Type B pancreatic cell (in vitro differentiated cells): ENCODE measurements around the gene CTNNB1. TPM values are rescaled to one million over a fixed set of nuclear protein-coding genes. Genes with fewer than 3 reads are reported as not detected.

Experiments
- DNase-seq: peaks from one replicate; pipeline ENCODE4 v3.0.0; 2021; ENCODE audit warnings: mixed read lengths; ENCODE audit not compliant: unreplicated experiment; ENCODE audit errors: extremely low spot score
- H3K27ac Mint-ChIP-seq: 2 replicates; pipeline ENCODE4 v1.8.0; 2021; ENCODE audit warnings: mild to moderate bottlenecking, mixed read lengths
- H3K27me3 Mint-ChIP-seq: 2 replicates; pipeline ENCODE4 v1.8.0; 2021; ENCODE audit warnings: mixed read lengths
- H3K36me3 Mint-ChIP-seq: 2 replicates; pipeline ENCODE4 v1.8.0; 2021; ENCODE audit warnings: mixed read lengths
- H3K4me1 Mint-ChIP-seq: one replicate; pipeline ENCODE4 v1.8.0; 2021; ENCODE audit warnings: mixed read lengths; ENCODE audit not compliant: unreplicated experiment
- H3K4me3 Mint-ChIP-seq: 2 replicates; pipeline ENCODE4 v1.8.0; 2021; ENCODE audit warnings: mild to moderate bottlenecking, mixed read lengths
- H3K9me3 Mint-ChIP-seq: 2 replicates; pipeline ENCODE4 v1.8.0; 2021; ENCODE audit warnings: mixed read lengths
- total RNA-seq: library from RNA; stranded (reverse); gene quantifications from 2 replicates; pipeline ENCODE4 v1.2.1, GENCODE V29; 2021; ENCODE audit warnings: low replicate concordance
- TF ChIP-seq, protein P1 (sequence below): fragments of 200-600 bp; sonication (generic); conservative IDR thresholded peaks from 2 replicates; pipeline ENCODE4 v1.5.0; 2021; ENCODE audit warnings: antibody characterized with exemption, mild to moderate bottlenecking

CTNNB1 gene
- total RNA-seq, 1 donor from 2014 or later, result 471 TPM

GRCh38 chr3:41182504-41183059, 16.7 kb upstream of the CTNNB1 start:
- peaks cover 12% of the 10 kb centered on the region for H3K4me1 Mint-ChIP-seq
- H3K27me3 Mint-ChIP-seq, result no peaks in the 10 kb centered on the region
- no peak overlapping the region for H3K27ac Mint-ChIP-seq
- no peak for DNase-seq
- no peaks in the 10 kb centered on the region for H3K36me3 Mint-ChIP-seq
- TF ChIP-seq, protein P1, sequence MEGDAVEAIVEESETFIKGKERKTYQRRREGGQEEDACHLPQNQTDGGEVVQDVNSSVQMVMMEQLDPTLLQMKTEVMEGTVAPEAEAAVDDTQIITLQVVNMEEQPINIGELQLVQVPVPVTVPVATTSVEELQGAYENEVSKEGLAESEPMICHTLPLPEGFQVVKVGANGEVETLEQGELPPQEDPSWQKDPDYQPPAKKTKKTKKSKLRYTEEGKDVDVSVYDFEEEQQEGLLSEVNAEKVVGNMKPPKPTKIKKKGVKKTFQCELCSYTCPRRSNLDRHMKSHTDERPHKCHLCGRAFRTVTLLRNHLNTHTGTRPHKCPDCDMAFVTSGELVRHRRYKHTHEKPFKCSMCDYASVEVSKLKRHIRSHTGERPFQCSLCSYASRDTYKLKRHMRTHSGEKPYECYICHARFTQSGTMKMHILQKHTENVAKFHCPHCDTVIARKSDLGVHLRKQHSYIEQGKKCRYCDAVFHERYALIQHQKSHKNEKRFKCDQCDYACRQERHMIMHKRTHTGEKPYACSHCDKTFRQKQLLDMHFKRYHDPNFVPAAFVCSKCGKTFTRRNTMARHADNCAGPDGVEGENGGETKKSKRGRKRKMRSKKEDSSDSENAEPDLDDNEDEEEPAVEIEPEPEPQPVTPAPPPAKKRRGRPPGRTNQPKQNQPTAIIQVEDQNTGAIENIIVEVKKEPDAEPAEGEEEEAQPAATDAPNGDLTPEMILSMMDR, result no peak
- no peaks in the 10 kb centered on the region for H3K9me3 Mint-ChIP-seq
- H3K4me3 Mint-ChIP-seq, result no peak overlapping the region

- no peaks in the 10 kb centered on the region for H3K27me3 Mint-ChIP-seq
- H3K9me3 Mint-ChIP-seq, result no peaks in the 10 kb centered on the region
These were observed 14.9 kb upstream of the CTNNB1 start for GRCh38 chr3:41184394-41184793.

DNA sequence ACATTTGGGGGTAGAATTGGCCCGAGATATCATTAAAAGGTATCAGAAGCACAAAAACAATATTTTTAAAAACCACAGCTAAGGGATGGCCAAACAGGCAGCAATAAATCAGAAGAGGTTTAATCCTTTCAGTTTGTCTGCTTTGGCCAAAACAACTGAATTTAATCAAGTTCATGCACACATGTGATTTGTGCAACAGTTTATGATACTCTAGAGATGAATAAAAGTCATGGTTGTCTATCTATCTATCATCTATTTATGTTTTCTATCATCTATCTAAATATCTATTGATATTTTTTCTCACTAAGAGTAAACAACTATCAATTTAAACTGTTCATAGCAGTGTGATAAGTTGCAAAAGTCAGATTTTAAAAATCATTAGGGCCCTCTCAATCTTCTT, 13.0 kb upstream of the CTNNB1 start:
- H3K27ac Mint-ChIP-seq, result no peak overlapping the region
- no peaks in the 10 kb centered on the region for H3K9me3 Mint-ChIP-seq
- H3K4me1 Mint-ChIP-seq, result peaks cover 2% of the 10 kb centered on the region
- DNase-seq, result no peak
- H3K27me3 Mint-ChIP-seq, result peaks cover 3% of the 10 kb centered on the region
- H3K36me3 Mint-ChIP-seq, result no peaks in the 10 kb centered on the region
- H3K4me3 Mint-ChIP-seq, result no peak overlapping the region
- TF ChIP-seq, protein P1, result no peak

More at GRCh38 chr3:41184394-41184793, 14.9 kb upstream of the CTNNB1 start:
- H3K4me3 Mint-ChIP-seq, result no peak overlapping the region
- H3K27ac Mint-ChIP-seq, result no peak overlapping the region
- TF ChIP-seq, protein P1, result no peak
- no peaks in the 10 kb centered on the region for H3K36me3 Mint-ChIP-seq
- H3K4me1 Mint-ChIP-seq, result peaks cover 12% of the 10 kb centered on the region
- no peak for DNase-seq

DNA sequence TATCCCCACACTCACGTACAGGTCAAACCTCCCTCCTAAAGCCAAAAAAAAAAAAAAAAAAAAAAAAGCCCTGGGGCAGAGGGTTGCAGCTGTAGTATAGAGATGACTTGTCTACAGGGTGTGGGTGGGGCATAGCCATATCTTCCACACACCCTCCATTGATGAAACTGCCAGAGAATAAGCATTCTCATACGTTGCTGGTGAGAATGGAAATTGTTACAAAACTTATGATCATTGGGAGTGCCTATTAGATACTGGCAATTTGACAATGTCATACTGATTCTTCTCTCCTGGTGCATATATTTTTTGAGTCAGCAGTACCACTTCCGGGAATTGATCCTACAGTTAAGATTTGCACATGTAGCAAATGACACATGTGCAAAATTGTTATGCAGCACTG, 11.0 kb upstream of the CTNNB1 start:
- Mint-ChIP-seq H3K27me3 (peaks cover 3% of the 10 kb centered on the region), H3K27ac (no peak overlapping the region), H3K4me1 (no peaks in the 10 kb centered on the region), H3K9me3 (no peaks in the 10 kb centered on the region), H3K36me3 (no peaks in the 10 kb centered on the region), H3K4me3 (no peak overlapping the region)
- no peak for DNase-seq
- TF ChIP-seq, protein P1, result no peak

GRCh38 chr3:41190509-41191284, 8.6 kb upstream of the CTNNB1 start:
- no peak overlapping the region for H3K4me3 Mint-ChIP-seq
- H3K27me3 Mint-ChIP-seq, result peaks cover 3% of the 10 kb centered on the region
- H3K36me3 Mint-ChIP-seq, result no peaks in the 10 kb centered on the region
- DNase-seq, result no peak
- H3K4me1 Mint-ChIP-seq, result no peaks in the 10 kb centered on the region
- H3K9me3 Mint-ChIP-seq, result no peaks in the 10 kb centered on the region
- TF ChIP-seq, protein P1, result no peak
- H3K27ac Mint-ChIP-seq, result no peak overlapping the region
